Lung (tissue), 16 donors: Measurements from ENCODE around the gene RBFOX2. TPM values are rescaled to one million over a fixed set of nuclear protein-coding genes. Genes with fewer than 3 reads are reported as not detected.

Source experiments
- ATAC-seq: fragments of 200-7000 bp; cut with Tn5 transposase; one replicate; pipeline ENCODE4 v1.9.1; 2020; ENCODE audit warnings: moderate number of reproducible peaks; ENCODE audit not compliant: insufficient read depth, low FRiP score
- DNase-seq, 3 donors: peaks; one replicate each; pipeline ENCODE4 v3.0.0-alpha.2; 2013 to 2017
- H3K27ac ChIP-seq, 2 donors: one replicate each; pipeline ENCODE4 v1.5.1; 2013; ENCODE audit warnings: mild to moderate bottlenecking in 2 of 2, moderate library complexity in 2 of 2, control low read depth in 1 of 2, inconsistent platforms in 1 of 2, low read depth in 1 of 2, low read length in 1 of 2
- H3K27me3 ChIP-seq, 3 donors: one replicate each; pipeline ENCODE4 v1.5.1; 2013; ENCODE audit warnings: low read length in 2 of 3; ENCODE audit not compliant: control insufficient read depth in 3 of 3, insufficient read depth in 3 of 3
- H3K36me3 ChIP-seq, 4 donors: one replicate each; pipeline ENCODE4 v1.5.1; 2013; ENCODE audit warnings: low read length in 4 of 4, mild to moderate bottlenecking in 1 of 4, moderate library complexity in 1 of 4; ENCODE audit not compliant: control insufficient read depth in 4 of 4, insufficient read depth in 4 of 4
- H3K4me1 ChIP-seq, 5 donors: one replicate each; pipeline ENCODE4 v1.5.1; 2013; ENCODE audit warnings: low read length in 5 of 5, mild to moderate bottlenecking in 2 of 5, moderate library complexity in 1 of 5; ENCODE audit not compliant: control insufficient read depth in 5 of 5, insufficient read depth in 5 of 5
- H3K4me3 ChIP-seq: one replicate; pipeline ENCODE4 v1.5.1; 2013; ENCODE audit warnings: mild to moderate bottlenecking, control low read depth, moderate library complexity
- H3K9ac ChIP-seq, 2 donors: one replicate each; pipeline ENCODE4 v1.5.1; 2013; ENCODE audit warnings: low read length in 2 of 2, control low read depth in 1 of 2; ENCODE audit not compliant: insufficient read depth in 1 of 2
- H3K9me3 ChIP-seq, 4 donors: one replicate each; pipeline ENCODE4 v1.5.1; 2013; ENCODE audit warnings: low read length in 3 of 4, mild to moderate bottlenecking in 1 of 4, moderate library complexity in 1 of 4; ENCODE audit not compliant: control insufficient read depth in 4 of 4, insufficient read depth in 3 of 4
- CTCF ChIP-seq: IDR thresholded peaks from 2 replicates; pipeline ENCODE4 v1.5.1; 2012; ENCODE audit warnings: mild to moderate bottlenecking; ENCODE audit errors: control extremely low read depth, extremely low read depth
- WGBS, 2 donors: extraction: QIAGEN DNeasy Blood & Tissue Kit; methylation state at CpG; one replicate each; pipeline ENCODE4 v1.1.7; 2013; 5-methylcytosine and 5-hydroxymethylcytosine counted together
- long read RNA-seq, 5 donors: transcript quantifications; one replicate each; lab custom pipeline, GENCODE V29; 2026
- polyA plus RNA-seq, 2 donors: library from polyadenylated mRNA; stranded (reverse); fragments of 200-250 nt; gene quantifications; one replicate each; pipeline ENCODE4 v1.2.1, GENCODE V29; 2013
- total RNA-seq, 2 donors: library from RNA; depleted of rRNA in 1 of 2; stranded (reverse); fragments of >200 nt in 1 of 2; gene quantifications; one replicate each; pipeline ENCODE4 v1.2.1, GENCODE V29; 2014 to 2021
- donor health status: control.
- donor health status: control.
- donor health status: Bipolar disorder and iron deficiency.
- donor health status: healthy.
- donor health status: DM: yes; HTN: yes; CAD: no.

Gene RBFOX2
- total RNA-seq (100 to 1,000 TPM in 1 of 2 donors, 10 to 100 TPM in 1; 63.3 to 195 TPM), polyA plus RNA-seq (10 to 100 TPM; 16.5 to 23.4 TPM)
- long read RNA-seq, donor 1, partial matches to known transcripts: 4,153 of 4,166 reads
- long read RNA-seq, donor 1, other reads (novel, unspliced or antisense): 0 of 4,166 reads
- long read RNA-seq, donor 2, partial matches to known transcripts: 8 of 10 reads
- long read RNA-seq, donor 2, other reads (novel, unspliced or antisense): 0 of 10 reads
- long read RNA-seq, donor 3, partial matches to known transcripts: 7 of 16 reads
- long read RNA-seq, donor 3, other reads (novel, unspliced or antisense): 0 of 16 reads
- long read RNA-seq, donor 4, partial matches to known transcripts: 18 of 27 reads
- long read RNA-seq, donor 4, other reads (novel, unspliced or antisense): 0 of 27 reads
- long read RNA-seq, donor 5, transcript RBFOX2-210 (13 exons, 1,935 nt): minor isoform, 5 of 57 reads
- long read RNA-seq, donor 5, transcript RBFOX2-208 (13 exons, 1,254 nt): major isoform, 7 of 57 reads
- long read RNA-seq, donor 5, partial matches to known transcripts: 29 of 57 reads
- long read RNA-seq, donor 5, other reads (novel, unspliced or antisense): 7 of 57 reads

DNA sequence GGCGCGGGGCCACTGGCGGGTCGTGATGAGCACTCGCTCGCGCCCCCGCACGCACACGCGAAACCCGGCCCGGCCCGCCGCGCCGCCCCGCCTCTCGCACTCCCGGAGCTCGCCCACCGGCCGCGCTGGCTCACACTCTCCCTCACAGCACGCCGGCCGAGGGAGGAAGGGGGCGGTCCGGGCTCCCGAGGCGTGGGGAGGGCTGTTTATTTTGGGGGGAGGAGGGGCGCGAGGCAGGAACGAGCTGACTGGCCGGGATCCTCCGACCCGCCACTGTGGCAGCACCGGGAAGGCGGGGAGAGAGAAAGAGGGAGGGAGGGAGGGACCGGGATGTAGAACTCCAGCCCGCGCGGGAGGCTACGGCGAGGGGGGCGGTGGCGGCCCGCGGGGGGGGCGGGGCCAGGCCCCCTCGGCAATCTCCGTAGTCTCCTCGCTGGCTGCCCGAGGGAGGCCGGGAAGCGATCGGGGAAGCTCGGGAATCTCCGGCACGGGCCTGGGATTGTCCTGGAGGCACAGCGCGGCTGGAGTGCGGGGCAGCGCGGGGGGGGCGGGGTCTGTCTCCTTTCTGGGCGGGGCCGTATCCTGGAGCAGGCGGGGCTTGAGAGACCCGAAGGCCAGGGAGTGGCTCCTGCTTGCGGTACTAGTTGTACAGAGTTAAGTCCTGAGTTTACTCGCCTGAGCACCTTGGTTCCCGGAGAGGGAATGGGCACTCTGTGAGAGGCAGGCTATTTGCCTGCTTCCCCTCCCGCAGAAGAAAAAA lies at the start of gene RBFOX2:
TSS of gene RBFOX2 (minus strand) at position 179 of the 760 bp plus-strand sequence. CDS start 399 bp downstream, outside the sequence.
- DNase-seq: peak; percentile 97 to 99 (median 98)
- peaks cover 0 to 4% (median 0%) of the 10 kb centered on the region in 4 donors for H3K36me3 ChIP-seq
- H3K4me1 ChIP-seq: peaks cover 3 to 20% (median 6%) of the 10 kb centered on the region in 5 donors
- H3K9ac ChIP-seq: peak within 1 kb of the TSS; percentile 29 to 91
- H3K4me3 ChIP-seq: peak within 1 kb of the TSS; percentile 75
- no peaks in the 10 kb centered on the region for H3K27me3 ChIP-seq
- H3K9me3 ChIP-seq: no peaks in the 10 kb centered on the region
- 0% methylated on average over 24 to 72 of the region's 74 CpGs for WGBS, 2 donors
- peak within 1 kb of the TSS; percentile 91 to 92 for H3K27ac ChIP-seq
- TF ChIP-seq CTCF: no peak
- ATAC-seq: peak; percentile 93

DNA sequence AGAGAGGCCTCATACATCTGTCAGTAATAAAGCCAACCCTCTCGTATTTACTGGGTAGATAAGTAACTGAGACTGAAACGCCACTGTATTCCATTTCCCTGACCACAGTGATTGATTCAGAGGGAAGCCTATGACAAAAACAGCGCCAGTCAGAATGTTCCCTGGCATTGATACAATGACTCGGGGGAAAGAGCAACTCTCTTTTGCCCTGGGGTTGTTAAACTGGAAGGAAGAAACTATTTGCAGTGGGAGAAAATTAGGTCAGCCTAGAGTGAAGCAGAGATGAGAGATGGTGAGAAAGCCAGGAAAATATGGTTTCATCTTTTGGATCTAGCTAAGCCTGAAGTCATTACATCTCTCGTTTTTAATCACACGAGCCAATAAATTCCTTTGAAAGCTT lies 48.6 kb upstream of the RBFOX2 start:
- H3K9ac ChIP-seq: no peak overlapping the region
- no peak for TF ChIP-seq CTCF
- no peaks in the 10 kb centered on the region for H3K4me1 ChIP-seq
- no peaks in the 10 kb centered on the region for H3K36me3 ChIP-seq
- ATAC-seq (no peak), DNase-seq (no peak)
- H3K27me3 ChIP-seq: no peaks in the 10 kb centered on the region
- no peak overlapping the region for H3K4me3 ChIP-seq
- no peaks in the 10 kb centered on the region for H3K9me3 ChIP-seq
- H3K27ac ChIP-seq: peak overlapping the region in 1 of 2 donors; percentile 14
- 69 to 78% methylated on average over 6 of the region's 6 CpGs for WGBS, 2 donors

- no peaks in the 10 kb centered on the region for H3K9me3 ChIP-seq
- no peak overlapping the region for H3K4me3 ChIP-seq
- 90 to 92% methylated on average over 5 of the region's 5 CpGs for WGBS, 2 donors
- ATAC-seq (no peak), DNase-seq (no peak)
- no peaks in the 10 kb centered on the region for H3K36me3 ChIP-seq
- no peaks in the 10 kb centered on the region for H3K4me1 ChIP-seq
- H3K27me3 ChIP-seq: no peaks in the 10 kb centered on the region
- H3K9ac ChIP-seq: no peak overlapping the region
- no peak overlapping the region for H3K27ac ChIP-seq
- no peak for TF ChIP-seq CTCF
Measured at GRCh38 chr22:36075724-36076123, 47.1 kb upstream of the RBFOX2 start.
